Measurements from ENCODE around the gene PCP4.

PCP4 gene

GRCh38 chr21:39908265-39908923 lies 41.2 kb downstream of the PCP4 start:
- no peak overlapping the region for H3K27ac ChIP-seq
- TF ChIP-seq CTCF (conservative IDR thresholded peaks at IDR 0.05; ENCODE audit: low read depth), result no peak
- no peak for DNase-seq (ENCODE audit: low spot score)
- ChIA-PET CTCF (interaction anchor here (0.5 to 0.6 kb wide), 3 partner anchors 68 to 387 kb away, joined by 3 to 5 read pairs (median 3); no protein-coding TSS in a partner anchor), POLR2A (ENCODE audit: low non-redundant PET) (no interaction called here)

- CTCF ChIA-PET, result no interaction called here
- H3K27ac ChIP-seq, result no peak overlapping the region
- TF ChIP-seq CTCF (conservative IDR thresholded peaks at IDR 0.05; ENCODE audit: low read depth), result no peak
- POLR2A ChIA-PET (ENCODE audit: low non-redundant PET), result no interaction called here
- DNase-seq (ENCODE audit: low spot score), result no peak
These were observed 44.3 kb downstream of the PCP4 start for GRCh38 chr21:39911286-39912199.

GRCh38 chr21:39913706-39914305 lies 46.6 kb downstream of the PCP4 start:
- POLR2A ChIA-PET (ENCODE audit: low non-redundant PET), result no interaction called here
- no peak overlapping the region for H3K27ac ChIP-seq
- CTCF ChIA-PET, result no interaction called here
- TF ChIP-seq CTCF (conservative IDR thresholded peaks at IDR 0.05; ENCODE audit: low read depth), result no peak
- DNase-seq (ENCODE audit: low spot score), result no peak

GRCh38 chr21:39915881-39916280 lies 48.6 kb downstream of the PCP4 start:
- no peak for TF ChIP-seq CTCF (conservative IDR thresholded peaks at IDR 0.05; ENCODE audit: low read depth)
- CTCF ChIA-PET, result no interaction called here

GRCh38 chr21:39918558-39918957 lies 51.3 kb downstream of the PCP4 start:
- ChIA-PET POLR2A (ENCODE audit: low non-redundant PET) (no interaction called here), CTCF (no interaction called here)
- no peak overlapping the region for H3K27ac ChIP-seq
- DNase-seq (ENCODE audit: low spot score), result no peak
- TF ChIP-seq CTCF (conservative IDR thresholded peaks at IDR 0.05; ENCODE audit: low read depth), result no peak

More at GRCh38 chr21:39915881-39916280, 48.6 kb downstream of the PCP4 start:
- no peak overlapping the region for H3K27ac ChIP-seq
- POLR2A ChIA-PET (ENCODE audit: low non-redundant PET), result no interaction called here
- no peak for DNase-seq (ENCODE audit: low spot score)

- ChIA-PET CTCF (no interaction called here), POLR2A (ENCODE audit: low non-redundant PET) (no interaction called here)
- no peak for TF ChIP-seq CTCF (conservative IDR thresholded peaks at IDR 0.05; ENCODE audit: low read depth)
- no peak overlapping the region for H3K27ac ChIP-seq
- no peak for DNase-seq (ENCODE audit: low spot score)
These were observed 56.2 kb downstream of the PCP4 start for GRCh38 chr21:39923476-39923875.
